SJCRH30 (cell line): Measurements from ENCODE around the gene RFPL4AL1. TPM values are rescaled to one million over a fixed set of nuclear protein-coding genes. Genes with fewer than 3 reads are reported as not detected.

Experiments used
- DNase-seq, 2 experiments: peaks; one replicate each; pipeline ENCODE4 v3.0.0-alpha.2; 2015 to 2020
- H3K27ac ChIP-seq: fragments of 250-450 bp; sonication (Bioruptor Pico); 2 replicates; pipeline ENCODE4 v1.5.1; 2020; ENCODE audit warnings: mild to moderate bottlenecking, moderate library complexity
- H3K27me3 ChIP-seq: fragments of 250-450 bp; sonication (Bioruptor Pico); 2 replicates; pipeline ENCODE4 v1.5.1; 2020; ENCODE audit warnings: mild to moderate bottlenecking, moderate library complexity
- H3K36me3 ChIP-seq: fragments of 250-450 bp; sonication (Bioruptor Pico); 2 replicates; pipeline ENCODE4 v1.5.1; 2020; ENCODE audit warnings: mild to moderate bottlenecking, moderate library complexity
- H3K4me1 ChIP-seq: fragments of 250-450 bp; sonication (Bioruptor Pico); 2 replicates; pipeline ENCODE4 v1.5.1; 2020; ENCODE audit warnings: mild to moderate bottlenecking, moderate library complexity
- H3K4me3 ChIP-seq: fragments of 250-450 bp; sonication (Bioruptor Pico); 2 replicates; pipeline ENCODE4 v1.5.1; 2020; ENCODE audit warnings: mild to moderate bottlenecking, moderate library complexity
- H3K9me3 ChIP-seq: fragments of 250-450 bp; sonication (Bioruptor Pico); replicated peaks from 2 replicates; pipeline ENCODE4 v1.5.1; 2020; ENCODE audit warnings: mild to moderate bottlenecking, moderate library complexity
- total RNA-seq: library from RNA; depleted of rRNA; stranded (reverse); fragments of >200 nt; shearing (Covaris generic); gene quantifications from 2 replicates; pipeline ENCODE4 v1.2.3, GENCODE V29; 2014; rRNA removed

The RFPL4AL1 gene
- total RNA-seq, 1 experiment from 2014 or later, result 0.61 TPM

- no peak for DNase-seq
- no peaks in the 10 kb centered on the region; the same call in 1 of the 2 replicates for H3K36me3 ChIP-seq
- no peaks in the 10 kb centered on the region for H3K4me1 ChIP-seq
- no peaks in the 10 kb centered on the region for H3K9me3 ChIP-seq
- H3K4me3 ChIP-seq, result no peak overlapping the region
- H3K27me3 ChIP-seq, result no peaks in the 10 kb centered on the region
- no peak overlapping the region for H3K27ac ChIP-seq
These were observed 32.5 kb downstream of the RFPL4AL1 start for GRCh38 chr19:55801416-55801815.

- Histone ChIP-seq H3K9me3 (no peaks in the 10 kb centered on the region), H3K4me1 (no peaks in the 10 kb centered on the region), H3K27me3 (no peaks in the 10 kb centered on the region), H3K27ac (no peak overlapping the region), H3K4me3 (no peak overlapping the region), H3K36me3 (no peaks in the 10 kb centered on the region; the same call in 1 of the 2 replicates)
- DNase-seq, result no peak
These were observed 33.4 kb downstream of the RFPL4AL1 start for GRCh38 chr19:55802281-55802680.

- Histone ChIP-seq H3K4me1 (no peaks in the 10 kb centered on the region), H3K36me3 (no peaks in the 10 kb centered on the region), H3K4me3 (peak overlapping the region; percentile 54), H3K27ac (no peak overlapping the region; the same call in 1 of the 2 replicates), H3K9me3 (no peaks in the 10 kb centered on the region), H3K27me3 (no peaks in the 10 kb centered on the region)
- peak; percentile 94 to 98 for DNase-seq
These were observed 40.6 kb downstream of the RFPL4AL1 start for GRCh38 chr19:55809381-55810058.

GRCh38 chr19:55811340-55811739 is 42.4 kb downstream of the RFPL4AL1 start:
- no peaks in the 10 kb centered on the region for H3K4me1 ChIP-seq
- DNase-seq, result no peak
- H3K27me3 ChIP-seq, result no peaks in the 10 kb centered on the region
- H3K36me3 ChIP-seq, result no peaks in the 10 kb centered on the region
- H3K4me3 ChIP-seq, result no peak overlapping the region
- H3K9me3 ChIP-seq, result no peaks in the 10 kb centered on the region
- H3K27ac ChIP-seq, result no peak overlapping the region

GRCh38 chr19:55812449-55812848 is 43.5 kb downstream of the RFPL4AL1 start:
- H3K4me3 ChIP-seq, result no peak overlapping the region
- no peaks in the 10 kb centered on the region for H3K4me1 ChIP-seq
- no peaks in the 10 kb centered on the region for H3K9me3 ChIP-seq
- no peaks in the 10 kb centered on the region for H3K36me3 ChIP-seq
- no peaks in the 10 kb centered on the region for H3K27me3 ChIP-seq
- no peak for DNase-seq
- no peak overlapping the region for H3K27ac ChIP-seq

GRCh38 chr19:55813906-55814305 is 45.0 kb downstream of the RFPL4AL1 start:
- Histone ChIP-seq H3K4me1 (no peaks in the 10 kb centered on the region), H3K4me3 (no peak overlapping the region), H3K27ac (no peak overlapping the region), H3K27me3 (no peaks in the 10 kb centered on the region), H3K36me3 (no peaks in the 10 kb centered on the region), H3K9me3 (no peaks in the 10 kb centered on the region)
- no peak for DNase-seq

- Histone ChIP-seq H3K9me3 (no peaks in the 10 kb centered on the region), H3K27ac (no peak overlapping the region), H3K27me3 (no peaks in the 10 kb centered on the region), H3K4me3 (no peak overlapping the region), H3K4me1 (no peaks in the 10 kb centered on the region), H3K36me3 (no peaks in the 10 kb centered on the region)
- no peak for DNase-seq
These were observed 51.1 kb downstream of the RFPL4AL1 start for GRCh38 chr19:55820037-55820436.

Other genes starting within 250 kb of the RFPL4AL1 start
- gene SBK2, start 232.0 kb upstream of the RFPL4AL1 start, total RNA-seq, result 6.8 and 6.9 TPM in 2 replicates
- 0.30 and 0.87 TPM in 2 replicates for gene SBK3, start 223.6 kb upstream of the RFPL4AL1 start, total RNA-seq
- gene ZNF579, start 188.3 kb upstream of the RFPL4AL1 start, total RNA-seq, result 5.4 and 7.5 TPM in 2 replicates
- 7.9 and 10.3 TPM in 2 replicates for gene FIZ1, start 169.6 kb upstream of the RFPL4AL1 start, total RNA-seq
- gene ZNF524, start 168.8 kb upstream of the RFPL4AL1 start, total RNA-seq, result 2.7 and 3.2 TPM in 2 replicates
- 1.7 and 2.0 TPM in 2 replicates for gene ZNF865, start 163.5 kb upstream of the RFPL4AL1 start, total RNA-seq
- 2.7 and 3.1 TPM in 2 replicates for gene ZNF784, start 144.6 kb upstream of the RFPL4AL1 start, total RNA-seq
- 7.9 and 8.0 TPM in 2 replicates for gene ZNF580, start 128.1 kb upstream of the RFPL4AL1 start, total RNA-seq
- 17.9 and 18.7 TPM in 2 replicates for gene ZNF581, start 125.5 kb upstream of the RFPL4AL1 start, total RNA-seq
- 9.7 and 10.8 TPM in 2 replicates for gene CCDC106, start 120.9 kb upstream of the RFPL4AL1 start, total RNA-seq
- gene U2AF2, start 114.1 kb upstream of the RFPL4AL1 start, total RNA-seq, result 131 and 136 TPM in 2 replicates
- 45.6 and 59.8 TPM in 2 replicates for gene EPN1, start 93.9 kb upstream of the RFPL4AL1 start, total RNA-seq
- gene NLRP9, start 30.7 kb upstream of the RFPL4AL1 start, total RNA-seq, result 0.02 TPM in 1 of 2 replicates, not detected in the other
- gene RFPL4A, start 10.0 kb upstream of the RFPL4AL1 start, total RNA-seq, result 1.1 TPM in 2 replicates
- 4.6 and 4.9 TPM in 2 replicates for gene NLRP11, start 62.9 kb downstream of the RFPL4AL1 start, total RNA-seq
- not detected in 2 replicates for gene NLRP4, start 67.4 kb downstream of the RFPL4AL1 start, total RNA-seq
- not detected in 2 replicates for gene NLRP13, start 163.2 kb downstream of the RFPL4AL1 start, total RNA-seq
- 0.08 TPM in 1 of 2 replicates, not detected in the other for gene NLRP8, start 178.7 kb downstream of the RFPL4AL1 start, total RNA-seq
- not detected in 2 replicates for gene NLRP5, start 217.7 kb downstream of the RFPL4AL1 start, total RNA-seq